ENCODE data around the gene MR1.

The MR1 gene

GRCh38 chr1:181090641-181091126 lies 56.9 kb downstream of the MR1 start:
- no peak for DNase-seq (ENCODE audit: low read depth, low spot score)

GRCh38 chr1:181091309-181092040 lies 57.7 kb downstream of the MR1 start:
- no peak for DNase-seq (ENCODE audit: low read depth, low spot score)

- DNase-seq (ENCODE audit: low read depth, low spot score) = no peak
Measured at GRCh38 chr1:181092056-181092455, 58.3 kb downstream of the MR1 start.

GRCh38 chr1:181092883-181093458 lies 59.2 kb downstream of the MR1 start:
- no peak for DNase-seq (ENCODE audit: low read depth, low spot score)

GRCh38 chr1:181094416-181095212 lies 60.8 kb downstream of the MR1 start:
- no peak for DNase-seq (ENCODE audit: low read depth, low spot score)

GRCh38 chr1:181095260-181095659 lies 61.5 kb downstream of the MR1 start:
- no peak for DNase-seq (ENCODE audit: low read depth, low spot score)

GRCh38 chr1:181095763-181096184 lies 62.0 kb downstream of the MR1 start:
- DNase-seq (ENCODE audit: low read depth, low spot score) = no peak

GRCh38 chr1:181097242-181097641 lies 63.5 kb downstream of the MR1 start:
- DNase-seq (ENCODE audit: low read depth, low spot score) = no peak

GRCh38 chr1:181099152-181100014 lies 65.6 kb downstream of the MR1 start:
- DNase-seq (ENCODE audit: low read depth, low spot score) = no peak

GRCh38 chr1:181100015-181100905 lies 66.5 kb downstream of the MR1 start:
- no peak for DNase-seq (ENCODE audit: low read depth, low spot score)

- no peak for DNase-seq (ENCODE audit: low read depth, low spot score)
Measured at GRCh38 chr1:181100934-181101333, 67.2 kb downstream of the MR1 start.

GRCh38 chr1:181101581-181102226 lies 67.9 kb downstream of the MR1 start:
- no peak for DNase-seq (ENCODE audit: low read depth, low spot score)

GRCh38 chr1:181102841-181103240 lies 69.1 kb downstream of the MR1 start:
- no peak for DNase-seq (ENCODE audit: low read depth, low spot score)

GRCh38 chr1:181103399-181103798 lies 69.6 kb downstream of the MR1 start:
- no peak for DNase-seq (ENCODE audit: low read depth, low spot score)

GRCh38 chr1:181104042-181104789 lies 70.4 kb downstream of the MR1 start:
- DNase-seq (ENCODE audit: low read depth, low spot score) = no peak

GRCh38 chr1:181104790-181105133 lies 71.0 kb downstream of the MR1 start:
- peak; percentile 21 for DNase-seq (ENCODE audit: low read depth, low spot score)

- peak; percentile 88 for DNase-seq (ENCODE audit: low read depth, low spot score)
Measured at GRCh38 chr1:181105134-181106021, 71.6 kb downstream of the MR1 start.

GRCh38 chr1:181106022-181106312 lies 72.2 kb downstream of the MR1 start:
- DNase-seq (ENCODE audit: low read depth, low spot score) = no peak

- DNase-seq (ENCODE audit: low read depth, low spot score) = no peak
Measured at GRCh38 chr1:181106479-181106878, 72.7 kb downstream of the MR1 start.
